GM12864 (cell line): ENCODE data around the gene SNED1.

Experiments
- DNase-seq: peaks from one replicate; pipeline ENCODE4 v3.0.0-alpha.2; 2011; ENCODE audit warnings: low read depth
- H3K4me3 ChIP-seq: 2 replicates; pipeline ENCODE4 v1.5.1; 2011; ENCODE audit warnings: mild to moderate bottlenecking, low read depth, low read length, control low read depth
- CTCF ChIP-seq: IDR thresholded peaks from 2 replicates; pipeline ENCODE4 v1.5.1; 2011; ENCODE audit warnings: low read depth, mild to moderate bottlenecking, moderate library complexity, low read length, control low read depth, inconsistent platforms; ENCODE audit errors: missing control alignments

The SNED1 gene

GRCh38 chr2:241081190-241081642 is 82.8 kb downstream of the SNED1 start:
- no peak for DNase-seq
- H3K4me3 ChIP-seq = no peak overlapping the region
- TF ChIP-seq CTCF = no peak

- no peak for TF ChIP-seq CTCF
- H3K4me3 ChIP-seq = no peak overlapping the region
- DNase-seq = no peak
These were observed 83.4 kb downstream of the SNED1 start for GRCh38 chr2:241081643-241082340.

- no peak for DNase-seq
- no peak overlapping the region for H3K4me3 ChIP-seq
- TF ChIP-seq CTCF = no peak
These were observed 84.1 kb downstream of the SNED1 start for GRCh38 chr2:241082341-241083090.

GRCh38 chr2:241083091-241083415 is 84.6 kb downstream of the SNED1 start:
- no peak for DNase-seq
- no peak overlapping the region for H3K4me3 ChIP-seq
- no peak for TF ChIP-seq CTCF

GRCh38 chr2:241084856-241085444 is 86.5 kb downstream of the SNED1 start:
- H3K4me3 ChIP-seq = no peak overlapping the region
- TF ChIP-seq CTCF = no peak
- no peak for DNase-seq

- H3K4me3 ChIP-seq = no peak overlapping the region; the same call in 1 of the 2 replicates
- no peak for TF ChIP-seq CTCF
These were observed 89.2 kb downstream of the SNED1 start for GRCh38 chr2:241087420-241088268.

More at GRCh38 chr2:241087420-241088268, 89.2 kb downstream of the SNED1 start:
- no peak for DNase-seq
